Endothelial cell (in vitro differentiated cells): ENCODE measurements around the gene KTN1. TPM values are rescaled to one million over a fixed set of nuclear protein-coding genes. Genes with fewer than 3 reads are reported as not detected.

Source experiments
- DNase-seq: peaks from one replicate; pipeline ENCODE4 v3.0.0; 2021; ENCODE audit warnings: low spot score
- H3K27ac Mint-ChIP-seq: one replicate; pipeline ENCODE4 v1.8.0; 2021; ENCODE audit warnings: mixed read lengths, inconsistent platforms; ENCODE audit not compliant: unreplicated experiment
- H3K27me3 Mint-ChIP-seq: one replicate; pipeline ENCODE4 v1.8.0; 2021; ENCODE audit warnings: mild to moderate bottlenecking, moderate library complexity, mixed read lengths, inconsistent platforms; ENCODE audit not compliant: unreplicated experiment
- H3K36me3 Mint-ChIP-seq: one replicate; pipeline ENCODE4 v1.8.0; 2021; ENCODE audit warnings: mild to moderate bottlenecking, low read depth, mixed read lengths, inconsistent platforms; ENCODE audit not compliant: unreplicated experiment
- H3K4me1 Mint-ChIP-seq: one replicate; pipeline ENCODE4 v1.8.0; 2021; ENCODE audit warnings: mild to moderate bottlenecking, mixed read lengths, inconsistent platforms; ENCODE audit not compliant: unreplicated experiment
- H3K4me3 Mint-ChIP-seq: one replicate; pipeline ENCODE4 v1.8.0; 2021; ENCODE audit warnings: mild to moderate bottlenecking, mixed read lengths, inconsistent platforms; ENCODE audit not compliant: unreplicated experiment
- H3K9me3 Mint-ChIP-seq: one replicate; pipeline ENCODE4 v1.8.0; 2021; ENCODE audit warnings: mixed read lengths, inconsistent platforms; ENCODE audit not compliant: unreplicated experiment
- total RNA-seq: library from RNA; stranded (reverse); fragmentation: NEBNext Ultra II Directional; extraction: Animal tissue kit (Norgen Biotek cat#: 25700); gene quantifications from one replicate; pipeline ENCODE4 v1.2.1, GENCODE V29; 2021; ENCODE audit not compliant: unreplicated experiment
- TF ChIP-seq, protein P1 (sequence below): fragments of 200-600 bp; sonication (generic); IDR thresholded peaks from one replicate; pipeline ENCODE4 v1.5.0; 2021; ENCODE audit warnings: antibody characterized with exemption; ENCODE audit not compliant: unreplicated experiment

KTN1 gene
- total RNA-seq, 1 donor from 2014 or later = 220 TPM

DNA sequence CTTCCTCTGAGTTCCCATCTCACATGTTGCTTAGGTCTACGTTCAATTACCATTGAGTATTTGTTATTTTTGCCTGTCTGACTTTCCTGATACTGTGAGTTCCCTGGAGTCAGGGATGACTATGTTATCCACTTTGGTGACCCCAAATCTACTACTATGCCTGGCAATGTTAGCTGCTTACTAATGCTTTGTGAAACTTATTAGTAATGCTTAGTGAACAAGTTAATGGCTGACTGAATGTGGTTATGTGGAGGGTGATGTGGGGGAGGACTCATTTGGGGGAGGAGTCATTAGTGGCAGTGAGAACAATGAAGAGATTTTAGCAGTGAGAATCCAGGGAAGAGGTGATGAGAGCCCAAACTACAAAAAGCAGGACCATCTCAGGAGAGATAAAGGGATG lies 121.6 kb downstream of the KTN1 start:
- TF ChIP-seq, protein P1, sequence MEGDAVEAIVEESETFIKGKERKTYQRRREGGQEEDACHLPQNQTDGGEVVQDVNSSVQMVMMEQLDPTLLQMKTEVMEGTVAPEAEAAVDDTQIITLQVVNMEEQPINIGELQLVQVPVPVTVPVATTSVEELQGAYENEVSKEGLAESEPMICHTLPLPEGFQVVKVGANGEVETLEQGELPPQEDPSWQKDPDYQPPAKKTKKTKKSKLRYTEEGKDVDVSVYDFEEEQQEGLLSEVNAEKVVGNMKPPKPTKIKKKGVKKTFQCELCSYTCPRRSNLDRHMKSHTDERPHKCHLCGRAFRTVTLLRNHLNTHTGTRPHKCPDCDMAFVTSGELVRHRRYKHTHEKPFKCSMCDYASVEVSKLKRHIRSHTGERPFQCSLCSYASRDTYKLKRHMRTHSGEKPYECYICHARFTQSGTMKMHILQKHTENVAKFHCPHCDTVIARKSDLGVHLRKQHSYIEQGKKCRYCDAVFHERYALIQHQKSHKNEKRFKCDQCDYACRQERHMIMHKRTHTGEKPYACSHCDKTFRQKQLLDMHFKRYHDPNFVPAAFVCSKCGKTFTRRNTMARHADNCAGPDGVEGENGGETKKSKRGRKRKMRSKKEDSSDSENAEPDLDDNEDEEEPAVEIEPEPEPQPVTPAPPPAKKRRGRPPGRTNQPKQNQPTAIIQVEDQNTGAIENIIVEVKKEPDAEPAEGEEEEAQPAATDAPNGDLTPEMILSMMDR = no peak
- no peaks in the 10 kb centered on the region for H3K27me3 Mint-ChIP-seq
- H3K4me1 Mint-ChIP-seq = peaks cover 20% of the 10 kb centered on the region
- H3K27ac Mint-ChIP-seq = no peak overlapping the region
- no peak overlapping the region for H3K4me3 Mint-ChIP-seq
- peaks cover 20% of the 10 kb centered on the region for H3K36me3 Mint-ChIP-seq
- no peak for DNase-seq
- H3K9me3 Mint-ChIP-seq = no peaks in the 10 kb centered on the region

DNA sequence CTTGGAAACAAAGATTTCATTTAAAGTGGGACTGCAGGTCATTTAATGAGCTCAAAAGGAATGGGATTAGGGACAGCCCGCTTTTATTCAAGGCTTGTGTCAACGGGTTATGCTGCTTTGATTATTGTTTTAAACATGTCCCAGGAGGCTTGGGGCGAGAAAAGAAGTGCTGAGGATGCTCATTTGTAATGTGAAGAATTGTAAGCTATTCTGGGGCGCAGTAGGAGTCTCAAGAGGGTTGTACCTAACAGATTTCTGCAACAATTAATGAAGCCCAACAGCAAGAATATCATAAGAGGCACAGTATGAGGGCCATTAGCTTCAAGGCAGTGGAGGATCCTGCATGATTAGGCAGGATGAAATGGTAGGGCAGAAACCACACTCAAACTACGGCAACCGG lies 122.5 kb downstream of the KTN1 start:
- Mint-ChIP-seq H3K27ac (no peak overlapping the region), H3K9me3 (no peaks in the 10 kb centered on the region), H3K4me3 (no peak overlapping the region), H3K4me1 (peaks cover 18% of the 10 kb centered on the region), H3K36me3 (peaks cover 20% of the 10 kb centered on the region), H3K27me3 (no peaks in the 10 kb centered on the region)
- no peak for DNase-seq
- TF ChIP-seq, protein P1 = no peak

DNA sequence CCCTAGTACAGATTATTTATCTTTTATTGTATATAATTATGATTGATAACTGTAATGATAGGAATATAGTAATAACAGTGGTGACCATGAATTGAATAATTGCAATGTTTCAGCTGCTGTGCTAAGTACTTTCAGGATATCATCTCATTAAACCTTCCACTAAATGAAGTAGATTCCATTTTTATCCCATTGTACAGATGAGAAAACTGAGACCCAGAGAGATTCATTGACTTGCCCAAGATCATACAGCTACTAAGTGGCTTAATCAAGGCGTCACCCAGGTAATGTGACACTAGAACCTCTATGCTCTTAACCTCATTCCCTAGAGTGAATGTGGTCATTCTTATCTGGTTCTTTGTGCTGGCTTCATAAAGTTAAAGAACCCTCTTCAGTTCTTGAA lies 124.6 kb downstream of the KTN1 start:
- TF ChIP-seq, protein P1 = no peak
- no peak overlapping the region for H3K27ac Mint-ChIP-seq

DNA sequence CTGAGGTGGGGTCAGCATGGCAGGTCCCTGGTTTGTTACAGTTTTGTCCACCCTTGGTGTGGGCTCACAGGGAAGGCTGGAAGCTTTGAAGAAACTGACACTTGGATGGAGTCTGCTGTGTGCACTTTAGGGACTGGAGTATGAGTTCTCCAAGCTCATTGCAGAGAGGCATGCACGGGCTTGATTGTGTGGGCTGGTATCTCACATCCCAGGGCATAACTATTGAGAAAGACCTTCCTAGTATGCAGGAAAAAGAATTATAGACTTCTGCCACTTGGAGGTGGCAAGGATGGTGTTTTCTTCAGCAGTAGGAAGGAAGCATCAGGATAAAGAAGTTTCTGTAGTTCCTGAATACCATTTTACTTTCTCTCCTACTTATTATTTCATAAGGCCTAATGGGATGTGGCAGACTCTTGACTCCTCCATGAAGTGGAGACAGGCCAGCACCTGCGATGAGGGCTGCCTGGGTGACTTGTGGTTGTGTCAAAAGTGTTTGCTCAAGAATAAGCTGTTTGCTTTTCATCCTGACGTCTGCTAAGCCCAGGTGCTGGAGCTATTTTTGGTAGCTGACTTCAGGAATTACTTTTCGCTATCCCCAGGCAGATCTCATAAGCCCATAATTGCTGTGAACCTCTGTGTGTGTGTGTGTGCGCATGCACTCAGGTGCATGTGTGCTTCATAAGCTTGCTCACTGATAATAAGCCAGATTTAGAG lies 125.8 kb downstream of the KTN1 start:
- Mint-ChIP-seq H3K4me3 (no peak overlapping the region), H3K36me3 (peaks cover 8% of the 10 kb centered on the region), H3K4me1 (peaks cover 25% of the 10 kb centered on the region), H3K27ac (no peak overlapping the region), H3K27me3 (no peaks in the 10 kb centered on the region), H3K9me3 (no peaks in the 10 kb centered on the region)
- TF ChIP-seq, protein P1 = no peak
- DNase-seq = no peak

More for the DNA sequence above, 124.6 kb downstream of the KTN1 start:
- peaks cover 25% of the 10 kb centered on the region for H3K4me1 Mint-ChIP-seq
- DNase-seq = no peak
- peaks cover 16% of the 10 kb centered on the region for H3K36me3 Mint-ChIP-seq
- no peaks in the 10 kb centered on the region for H3K9me3 Mint-ChIP-seq
- H3K27me3 Mint-ChIP-seq = no peaks in the 10 kb centered on the region
- no peak overlapping the region for H3K4me3 Mint-ChIP-seq

DNA sequence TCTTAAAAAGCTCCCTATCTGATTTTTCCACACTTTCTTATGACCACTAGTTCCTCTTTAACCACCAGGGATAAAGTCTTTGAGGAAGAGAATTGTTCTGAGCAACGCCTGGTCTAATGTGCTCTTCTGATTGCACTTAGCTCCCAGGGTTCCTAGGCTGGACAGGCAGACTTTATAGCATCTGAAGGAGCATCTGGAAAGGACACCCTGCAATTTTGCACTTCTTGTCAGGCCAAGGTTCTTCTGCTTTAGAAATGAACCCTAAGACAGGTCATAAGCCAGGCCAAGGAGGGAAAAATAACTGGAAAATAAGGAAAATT lies 126.3 kb downstream of the KTN1 start:
- H3K36me3 Mint-ChIP-seq = peaks cover 4% of the 10 kb centered on the region
- TF ChIP-seq, protein P1 = no peak
- H3K4me1 Mint-ChIP-seq = peaks cover 25% of the 10 kb centered on the region
- H3K27ac Mint-ChIP-seq = no peak overlapping the region
- no peak for DNase-seq
- no peaks in the 10 kb centered on the region for H3K9me3 Mint-ChIP-seq
- no peaks in the 10 kb centered on the region for H3K27me3 Mint-ChIP-seq
- no peak overlapping the region for H3K4me3 Mint-ChIP-seq
